CD8-positive, alpha-beta memory T cell (primary cell): ENCODE results near the gene SFXN2. TPM values are rescaled to one million over a fixed set of nuclear protein-coding genes. Genes with fewer than 3 reads are reported as not detected.
A peak's percentile ranks its signal among the peaks of the same experiment; 100 is the strongest.

ENCODE experiments used
- CTCF ChIA-PET: fragments of 350-600 bp; sonication (Branson Sonifier 250); formaldehyde crosslinking; loops from one replicate; lab custom pipeline; 2021; ENCODE audit warnings: antibody characterized with exemption; lab: Charles Lee
- POLR2A ChIA-PET: fragments of 350-600 bp; sonication (Branson Sonifier 250); formaldehyde crosslinking; loops from one replicate; lab custom pipeline; 2021; ENCODE audit warnings: antibody characterized with exemption; lab: Charles Lee
- DNase-seq, 5 donors: peaks; one replicate each; pipeline versions ENCODE4 v3.0.0 to v3.0.0-alpha.2; 2020 to 2022; ENCODE audit warnings: mixed read lengths in 1 of 5
- H3K27ac ChIP-seq: one replicate; pipeline ENCODE4 v1.7.0; 2013; ENCODE audit warnings: low read depth, mild to moderate bottlenecking, low read length, moderate library complexity
- H3K27me3 ChIP-seq: 2 replicates; pipeline ENCODE4 v1.7.0; 2013; ENCODE audit warnings: low read length, mild to moderate bottlenecking; ENCODE audit not compliant: insufficient read depth, poor library complexity, severe bottlenecking
- H3K36me3 ChIP-seq: 2 replicates; pipeline ENCODE4 v1.7.0; 2013; ENCODE audit warnings: mild to moderate bottlenecking, low read length, moderate library complexity; ENCODE audit not compliant: insufficient read depth
- H3K4me1 ChIP-seq: 2 replicates; pipeline ENCODE4 v1.7.0; 2013; ENCODE audit warnings: mild to moderate bottlenecking, low read length, moderate library complexity; ENCODE audit not compliant: insufficient read depth
- H3K4me3 ChIP-seq: 2 replicates; pipeline ENCODE4 v1.7.0; 2013; ENCODE audit warnings: mild to moderate bottlenecking, low read length
- H3K9me3 ChIP-seq: 2 replicates; pipeline ENCODE4 v1.7.0; 2013; ENCODE audit warnings: mild to moderate bottlenecking, low read length
- H3K27ac Mint-ChIP-seq, 8 donors: one replicate each; pipeline ENCODE4 v1.8.0; 2020 to 2021; ENCODE audit warnings: mixed read lengths in 8 of 8, mild to moderate bottlenecking in 6 of 8, inconsistent platforms in 3 of 8, moderate library complexity in 3 of 8
- H3K27me3 Mint-ChIP-seq, 2 donors: one replicate each; pipeline ENCODE4 v1.8.0; 2020 to 2021; ENCODE audit warnings: mixed read lengths in 2 of 2, mild to moderate bottlenecking in 1 of 2, moderate library complexity in 1 of 2
- H3K36me3 Mint-ChIP-seq, 3 donors: one replicate each; pipeline ENCODE4 v1.8.0; 2020 to 2021; ENCODE audit warnings: mixed read lengths in 3 of 3, inconsistent platforms in 1 of 3, mild to moderate bottlenecking in 1 of 3
- H3K4me1 Mint-ChIP-seq, 3 donors: one replicate each; pipeline ENCODE4 v1.8.0; 2020 to 2021; ENCODE audit warnings: mixed read lengths in 3 of 3, inconsistent platforms in 1 of 3, mild to moderate bottlenecking in 1 of 3
- H3K4me3 Mint-ChIP-seq, 7 donors: one replicate each; pipeline ENCODE4 v1.8.0; 2020 to 2021; ENCODE audit warnings: mixed read lengths in 7 of 7, mild to moderate bottlenecking in 6 of 7, moderate library complexity in 4 of 7, inconsistent platforms in 2 of 7
- H3K9me3 Mint-ChIP-seq, 5 donors: one replicate each; pipeline ENCODE4 v1.8.0; 2020 to 2022; ENCODE audit warnings: mixed read lengths in 5 of 5, mild to moderate bottlenecking in 3 of 5, moderate library complexity in 2 of 5, inconsistent platforms in 1 of 5
- polyA plus RNA-seq: library from polyadenylated mRNA; unstranded; fragments of 300-500 nt; fragmentation: Illumina TruSeq; gene quantifications from one replicate; pipeline ENCODE4 v1.2.3, GENCODE V29; 2021
- total RNA-seq, 2 experiments: library from RNA; stranded (reverse); gene quantifications; one replicate each; pipeline ENCODE4 v1.2.3, GENCODE V29; 2021

SFXN2 gene
- total and polyA plus RNA-seq, 3 experiments from 2014 or later, result 10.1 to 30.6 (median 27.6) TPM

- Mint-ChIP-seq H3K36me3 (peaks cover 6 to 38% (median 12%) of the 10 kb centered on the region in 3 donors), H3K27me3 (no peaks in the 10 kb centered on the region), H3K4me3 (no peak overlapping the region), H3K9me3 (no peaks in the 10 kb centered on the region), H3K27ac (no peak overlapping the region), H3K4me1 (peaks cover 19 to 21% (median 20%) of the 10 kb centered on the region in 3 donors)
- Histone ChIP-seq H3K27me3 (no peaks in the 10 kb centered on the region), H3K4me3 (no peak overlapping the region), H3K27ac (no peak overlapping the region), H3K4me1 (no peaks in the 10 kb centered on the region), H3K36me3 (no peaks in the 10 kb centered on the region), H3K9me3 (no peaks in the 10 kb centered on the region)
- no peak for DNase-seq
- CTCF ChIA-PET, result no interaction called here
- POLR2A ChIA-PET, result interaction anchor here (0.6 kb wide), 2 partner anchors 10 to 89 kb away, joined by 3 to 4 read pairs; no protein-coding TSS in a partner anchor
These were observed 11.7 kb upstream of the SFXN2 start for GRCh38 chr10:102702742-102703141.

- H3K9me3 Mint-ChIP-seq, result no peaks in the 10 kb centered on the region
- Histone ChIP-seq H3K27me3 (no peaks in the 10 kb centered on the region), H3K27ac (no peak overlapping the region), H3K4me1 (no peaks in the 10 kb centered on the region), H3K36me3 (no peaks in the 10 kb centered on the region), H3K4me3 (no peak overlapping the region), H3K9me3 (no peaks in the 10 kb centered on the region)
- peak overlapping the region in 2 of 7 donors; percentile 50 to 61 for H3K4me3 Mint-ChIP-seq
- peak overlapping the region in 3 of 8 donors; percentile 25 to 88 (median 53) for H3K27ac Mint-ChIP-seq
- ChIA-PET CTCF (interaction anchor here (1.5 kb wide), 1 partner anchor 9 kb away, joined by 6 read pairs; the partner anchor contains the start of genes ARL3 and SFXN2), POLR2A (no interaction called here)
- H3K36me3 Mint-ChIP-seq, result peaks cover 0 to 18% (median 2%) of the 10 kb centered on the region in 3 donors
- peaks cover 20 to 24% (median 21%) of the 10 kb centered on the region in 3 donors for H3K4me1 Mint-ChIP-seq
- no peaks in the 10 kb centered on the region for H3K27me3 Mint-ChIP-seq
- DNase-seq, result no peak
These were observed 9.5 kb upstream of the SFXN2 start for GRCh38 chr10:102704915-102705314.

GRCh38 chr10:102705531-102705930 is 8.9 kb upstream of the SFXN2 start:
- Histone ChIP-seq H3K9me3 (no peaks in the 10 kb centered on the region), H3K36me3 (no peaks in the 10 kb centered on the region), H3K27ac (no peak overlapping the region), H3K27me3 (no peaks in the 10 kb centered on the region), H3K4me1 (no peaks in the 10 kb centered on the region), H3K4me3 (no peak overlapping the region)
- ChIA-PET CTCF (no interaction called here), POLR2A (no interaction called here)
- peaks cover 0 to 18% (median 2%) of the 10 kb centered on the region in 3 donors for H3K36me3 Mint-ChIP-seq
- no peaks in the 10 kb centered on the region for H3K9me3 Mint-ChIP-seq
- H3K4me1 Mint-ChIP-seq, result peaks cover 25 to 30% (median 27%) of the 10 kb centered on the region in 3 donors
- H3K4me3 Mint-ChIP-seq, result peak overlapping the region in 2 of 7 donors; percentile 28 to 50
- no peak for DNase-seq
- peak overlapping the region in 2 of 8 donors; percentile 68 to 88 for H3K27ac Mint-ChIP-seq
- H3K27me3 Mint-ChIP-seq, result no peaks in the 10 kb centered on the region

GRCh38 chr10:102710609-102711008 is 3.8 kb upstream of the SFXN2 start:
- peaks cover 0 to 12% (median 0%) of the 10 kb centered on the region in 3 donors for H3K36me3 Mint-ChIP-seq
- no peak overlapping the region for H3K4me3 ChIP-seq
- POLR2A ChIA-PET, result no interaction called here
- H3K9me3 Mint-ChIP-seq, result no peaks in the 10 kb centered on the region
- H3K27me3 ChIP-seq, result no peaks in the 10 kb centered on the region
- no peaks in the 10 kb centered on the region for H3K36me3 ChIP-seq
- peaks cover 16% of the 10 kb centered on the region for H3K4me1 ChIP-seq
- no peaks in the 10 kb centered on the region for H3K9me3 ChIP-seq
- H3K4me3 Mint-ChIP-seq, result peak overlapping the region; percentile 6 to 97 (median 70)
- no peaks in the 10 kb centered on the region for H3K27me3 Mint-ChIP-seq
- peak overlapping the region; percentile 17 to 94 (median 87) for H3K27ac Mint-ChIP-seq
- peak in 1 of 5 donors; percentile 9 for DNase-seq
- peak overlapping the region; percentile 7 for H3K27ac ChIP-seq
- CTCF ChIA-PET, result interaction anchor here (0.6 to 2.5 kb wide), 5 partner anchors 34 to 132 kb away, joined by 3 to 14 read pairs (median 4); partner anchors contain the start of gene TRIM8
- peaks cover 49 to 61% (median 50%) of the 10 kb centered on the region in 3 donors for H3K4me1 Mint-ChIP-seq

- ChIA-PET POLR2A (interaction anchor here (0.7 to 3.3 kb wide), 3 partner anchors 10 to 70 kb away, joined by 3 to 62 read pairs (median 16); partner anchors contain the start of gene TRIM8), CTCF (interaction anchor here (1.5 to 4.6 kb wide), 4 partner anchors 36 to 133 kb away, joined by 3 to 43 read pairs (median 10); partner anchors contain the start of gene TRIM8)
- peak overlapping the region; percentile 85 for H3K27ac ChIP-seq
- H3K36me3 ChIP-seq, result no peaks in the 10 kb centered on the region
- H3K9me3 Mint-ChIP-seq, result no peaks in the 10 kb centered on the region
- DNase-seq, result no peak
- H3K36me3 Mint-ChIP-seq, result peaks cover 0 to 15% (median 0%) of the 10 kb centered on the region in 3 donors
- no peak overlapping the region for H3K4me3 ChIP-seq
- no peaks in the 10 kb centered on the region for H3K27me3 Mint-ChIP-seq
- H3K4me1 ChIP-seq, result peaks cover 16% of the 10 kb centered on the region
- H3K9me3 ChIP-seq, result no peaks in the 10 kb centered on the region
- no peaks in the 10 kb centered on the region for H3K27me3 ChIP-seq
- H3K4me1 Mint-ChIP-seq, result peaks cover 51 to 60% (median 59%) of the 10 kb centered on the region in 3 donors
- peak overlapping the region; percentile 24 to 97 (median 88) for H3K27ac Mint-ChIP-seq
- peak overlapping the region; percentile 70 to 97 (median 81) for H3K4me3 Mint-ChIP-seq
These were observed 2.3 kb upstream of the SFXN2 start for GRCh38 chr10:102712089-102712488.

- Histone ChIP-seq H3K4me3 (peak overlapping the region; percentile 93), H3K27me3 (no peaks in the 10 kb centered on the region), H3K9me3 (no peaks in the 10 kb centered on the region), H3K4me1 (peaks cover 16% of the 10 kb centered on the region), H3K36me3 (no peaks in the 10 kb centered on the region), H3K27ac (peak overlapping the region; percentile 85)
- Mint-ChIP-seq H3K36me3 (peaks cover 0 to 24% (median 5%) of the 10 kb centered on the region in 3 donors), H3K27ac (peak overlapping the region; percentile 76 to 98 (median 94)), H3K4me1 (peaks cover 49 to 63% (median 60%) of the 10 kb centered on the region in 3 donors), H3K4me3 (peak overlapping the region; percentile 85 to 97 (median 95)), H3K9me3 (no peaks in the 10 kb centered on the region), H3K27me3 (no peaks in the 10 kb centered on the region)
- DNase-seq, result no peak
- ChIA-PET CTCF (interaction anchor here (0.7 to 4.6 kb wide), 10 partner anchors 9 to 130 kb away, joined by 3 to 43 read pairs (median 8); partner anchors contain the start of genes TRIM8 and WBP1L), POLR2A (interaction anchor here (0.7 to 3.3 kb wide), 8 partner anchors 9 to 71 kb away, joined by 3 to 62 read pairs (median 11); partner anchors contain the start of genes TRIM8 and WBP1L)
These were observed 1.4 kb upstream of the SFXN2 start for GRCh38 chr10:102712843-102713538.

- no peak for DNase-seq
- H3K27me3 Mint-ChIP-seq, result no peaks in the 10 kb centered on the region
- POLR2A ChIA-PET, result interaction anchor here (0.7 to 3.3 kb wide), 8 partner anchors 9 to 71 kb away, joined by 4 to 62 read pairs (median 11); partner anchors contain the start of genes TRIM8 and WBP1L
- no peaks in the 10 kb centered on the region for H3K36me3 ChIP-seq
- H3K27ac ChIP-seq, result peak overlapping the region; percentile 85
- no peaks in the 10 kb centered on the region for H3K9me3 Mint-ChIP-seq
- H3K27ac Mint-ChIP-seq, result peak overlapping the region; percentile 76 to 98 (median 94)
- H3K4me1 ChIP-seq, result peaks cover 16% of the 10 kb centered on the region
- H3K27me3 ChIP-seq, result no peaks in the 10 kb centered on the region
- H3K9me3 ChIP-seq, result no peaks in the 10 kb centered on the region
- peak overlapping the region; percentile 85 to 97 (median 95) for H3K4me3 Mint-ChIP-seq
- peak overlapping the region; percentile 93 for H3K4me3 ChIP-seq
- H3K36me3 Mint-ChIP-seq, result peaks cover 0 to 26% (median 6%) of the 10 kb centered on the region in 3 donors
- CTCF ChIA-PET, result interaction anchor here (0.7 to 4.6 kb wide), 9 partner anchors 9 to 71 kb away, joined by 3 to 43 read pairs (median 7); partner anchors contain the start of genes TRIM8 and WBP1L
- peaks cover 50 to 64% (median 63%) of the 10 kb centered on the region in 3 donors for H3K4me1 Mint-ChIP-seq
These were observed 960 bp upstream of the SFXN2 start for GRCh38 chr10:102713539-102713813.
